SK-N-SH (cell line): ENCODE measurements around the gene ANKRD44. TPM values are rescaled to one million over a fixed set of nuclear protein-coding genes. Genes with fewer than 3 reads are reported as not detected.
A peak's percentile ranks its signal among the peaks of the same experiment; 100 is the strongest.

Source experiments
- CTCF ChIA-PET: fragments of 300-600, 350-600 bp; formaldehyde crosslinking; extraction: SDS; loops from one replicate; lab custom pipeline; 2021; lab: Yijun Ruan, JAX
- POLR2A ChIA-PET: fragments of 350-600 bp; sonication (Branson Sonifier 250); formaldehyde crosslinking; extraction: SDS; loops from one replicate; lab custom pipeline; 2020; ENCODE audit warnings: antibody characterized with exemption, inconsistent platforms; lab: Yijun Ruan, JAX
- DNase-seq: peaks from one replicate; pipeline ENCODE4 v3.0.0; 2012
- H2AFZ ChIP-seq: fragments of 200-600 bp; sonication (generic); 2 replicates; pipeline ENCODE4 v1.8.1; 2016; ENCODE audit warnings: antibody characterized with exemption, mild to moderate bottlenecking, low read depth
- H3F3A ChIP-seq: fragments of 200-600 bp; sonication (generic); replicated peaks from 2 replicates; pipeline ENCODE3; 2016; ENCODE audit warnings: antibody characterized with exemption, mild to moderate bottlenecking; ENCODE audit not compliant: insufficient read depth
- H3K27ac ChIP-seq, 2 experiments: fragments of 200-500 bp in 1 of 2; fragments of 200-600 bp in 1 of 2; sonication (Bioruptor generic) in 1 of 2; sonication (generic), shearing (Covaris generic) in 1 of 2; 2 replicates each; pipeline versions ENCODE4 v1.5.1 to v1.6.1; 2014 to 2016; ENCODE audit warnings: low read depth in 2 of 2, inconsistent platforms in 1 of 2, low read length in 1 of 2, mild to moderate bottlenecking in 1 of 2, mixed read lengths in 1 of 2
- H3K27me3 ChIP-seq: fragments of 200-600 bp; sonication (generic), shearing (Covaris generic); 2 replicates; pipeline ENCODE4 v1.6.1; 2016; ENCODE audit warnings: mixed run types; ENCODE audit not compliant: insufficient read depth
- H3K36me3 ChIP-seq, 2 experiments: fragments of 200-500 bp in 1 of 2; fragments of 200-600 bp in 1 of 2; sonication (Bioruptor generic) in 1 of 2; sonication (generic) in 1 of 2; replicated peaks in 1 of 2; 2 replicates each; pipeline versions ENCODE3 to v1.5.1; 2014 to 2016; ENCODE audit warnings: low read length in 1 of 2, mild to moderate bottlenecking in 1 of 2; ENCODE audit not compliant: insufficient read depth in 2 of 2, control insufficient read depth in 1 of 2
- H3K4me1 ChIP-seq, 2 experiments: fragments of 200-500 bp in 1 of 2; fragments of 200-600 bp in 1 of 2; sonication (Bioruptor generic) in 1 of 2; sonication (generic), shearing (Covaris generic) in 1 of 2; 2 replicates each; pipeline versions ENCODE4 v1.5.1 to v1.6.1; 2014 to 2016; ENCODE audit warnings: low read depth in 1 of 2, low read length in 1 of 2, mixed run types in 1 of 2; ENCODE audit not compliant: insufficient read depth in 2 of 2, control insufficient read depth in 1 of 2
- H3K4me2 ChIP-seq: fragments of 200-600 bp; sonication (generic), shearing (Covaris generic); 2 replicates; pipeline ENCODE4 v1.6.1; 2017; ENCODE audit warnings: mixed run types
- H3K4me3 ChIP-seq, 2 experiments: fragments of 200-500 bp in 1 of 2; fragments of 200-600 bp in 1 of 2; sonication (Bioruptor generic) in 1 of 2; sonication (generic), shearing (Covaris generic) in 1 of 2; 2 replicates each; pipeline versions ENCODE4 v1.5.1 to v1.8.1; 2014 to 2016; ENCODE audit warnings: low read depth in 2 of 2, inconsistent platforms in 1 of 2, low read length in 1 of 2, mild to moderate bottlenecking in 1 of 2, mixed read lengths in 1 of 2, moderate library complexity in 1 of 2
- H3K79me2 ChIP-seq: fragments of 200-600 bp; sonication (generic); 2 replicates; pipeline ENCODE4 v1.8.1; 2017; ENCODE audit warnings: mild to moderate bottlenecking; ENCODE audit not compliant: insufficient read depth
- H3K9ac ChIP-seq: fragments of 200-600 bp; sonication (generic); 2 replicates; pipeline ENCODE4 v1.6.1; 2017; ENCODE audit warnings: mixed run types
- H3K9me2 ChIP-seq: fragments of 200-600 bp; sonication (generic); 2 replicates; pipeline ENCODE4 v1.6.1; 2017; ENCODE audit warnings: mixed run types
- H3K9me3 ChIP-seq: fragments of 200-600 bp; sonication (generic); 2 replicates; pipeline ENCODE4 v1.6.1; 2017; ENCODE audit warnings: mixed run types, mild to moderate bottlenecking, moderate library complexity
- H4K20me1 ChIP-seq: fragments of 200-600 bp; sonication (generic); 2 replicates; pipeline ENCODE4 v1.6.1; 2017; ENCODE audit warnings: mild to moderate bottlenecking, mixed run types; ENCODE audit not compliant: insufficient read depth
- CHD2 ChIP-seq: fragments of 150-350 bp; IDR thresholded peaks from 2 replicates; pipeline ENCODE4 v1.6.1; 2018; ENCODE audit warnings: low read length; ENCODE audit not compliant: partially characterized antibody
- EP300 ChIP-seq, 2 experiments: IDR thresholded peaks; 2 replicates each; pipeline versions ENCODE4 v1.4.0 to v1.6.1; 2012; ENCODE audit warnings: borderline replicate concordance in 1 of 2, low read depth in 1 of 2, low read length in 1 of 2
- EZH2phosphoT487 ChIP-seq: fragments of 200-600 bp; sonication (generic); IDR thresholded peaks from 2 replicates; pipeline ENCODE4 v1.6.1; 2017; ENCODE audit warnings: low read depth, mixed run types, mild to moderate bottlenecking, antibody characterized with exemption, moderate library complexity, borderline replicate concordance
- FOXM1 ChIP-seq: IDR thresholded peaks from 2 replicates; pipeline ENCODE4 v1.4.0; 2012; ENCODE audit warnings: low read depth, mild to moderate bottlenecking
- GABPA ChIP-seq: IDR thresholded peaks from 2 replicates; pipeline ENCODE4 v1.4.0; 2012; ENCODE audit warnings: low read depth, mild to moderate bottlenecking
- GATA2 ChIP-seq: sonication (generic); formaldehyde crosslinking; IDR thresholded peaks from 2 replicates; pipeline ENCODE4 v1.5.0; 2020; ENCODE audit warnings: mild to moderate bottlenecking, missing genetic modification reagents
- JUND ChIP-seq: IDR thresholded peaks from 2 replicates; pipeline ENCODE4 v1.4.0; 2012
- MAX ChIP-seq: IDR thresholded peaks from 2 replicates; pipeline ENCODE4 v1.4.0; 2012; ENCODE audit warnings: low read depth
- MEF2A ChIP-seq: IDR thresholded peaks from 2 replicates; pipeline ENCODE4 v1.4.0; 2012; ENCODE audit warnings: low read depth, borderline replicate concordance
- MXI1 ChIP-seq: IDR thresholded peaks from 2 replicates; pipeline ENCODE4 v1.6.1; 2012; ENCODE audit warnings: mild to moderate bottlenecking, low read depth, low read length, improper control_type of control experiment
- POLR2AphosphoS5 ChIP-seq: IDR thresholded peaks from 2 replicates; pipeline ENCODE4 v1.6.1; 2012; ENCODE audit warnings: low read depth, low read length
- RCOR1 ChIP-seq: fragments of 150-350 bp; IDR thresholded peaks from 2 replicates; pipeline ENCODE4 v1.6.1; 2017; ENCODE audit warnings: antibody characterized with exemption, low read length
- RXRA ChIP-seq: IDR thresholded peaks from 2 replicates; pipeline ENCODE4 v1.4.0; 2012; ENCODE audit warnings: low read depth, mild to moderate bottlenecking, borderline replicate concordance
- SIN3A ChIP-seq: IDR thresholded peaks from 2 replicates; pipeline ENCODE4 v1.6.1; 2012; ENCODE audit warnings: low read depth, mild to moderate bottlenecking, low read length, moderate library complexity, borderline replicate concordance
- SMC3 ChIP-seq: IDR thresholded peaks from 2 replicates; pipeline ENCODE4 v1.6.1; 2012; ENCODE audit warnings: low read depth, low read length, improper control_type of control experiment
- TAF1 ChIP-seq: IDR thresholded peaks from 2 replicates; pipeline ENCODE4 v1.6.1; 2012; ENCODE audit warnings: low read depth, mild to moderate bottlenecking, low read length, moderate library complexity, borderline replicate concordance
- TEAD4 ChIP-seq: IDR thresholded peaks from 2 replicates; pipeline ENCODE4 v1.4.0; 2012; ENCODE audit warnings: mild to moderate bottlenecking, borderline replicate concordance; ENCODE audit not compliant: insufficient read depth
- ZBTB33 ChIP-seq: IDR thresholded peaks from 2 replicates; pipeline ENCODE4 v1.4.0; 2012; ENCODE audit warnings: low read depth, borderline replicate concordance
- WGBS: methylation state at CpG from one replicate; pipeline ENCODE4 v1.1.6; 2017; ENCODE audit warnings: low lambda C conversion rate; 5-methylcytosine and 5-hydroxymethylcytosine counted together
- polyA plus RNA-seq, 3 experiments: library from polyadenylated mRNA; depleted of rRNA; stranded (reverse); fragments of >200 nt; gene quantifications; 2 replicates each; pipeline ENCODE4 v1.2.3, GENCODE V29; 2012
- TF ChIP-seq, protein P1 (sequence below): IDR thresholded peaks from 2 replicates; pipeline ENCODE4; 2012
- TF ChIP-seq, protein P2 (sequence below): fragments of 200-600 bp; sonication (generic); IDR thresholded peaks from 2 replicates; pipeline ENCODE4 v1.6.1; 2017; ENCODE audit warnings: antibody characterized with exemption, mild to moderate bottlenecking, moderate library complexity

ANKRD44 gene
- polyA plus RNA-seq, 1 of the 3 experiments (the other 2 are of a cell fraction): 12.5 TPM

- DNase-seq: no peak
- Histone ChIP-seq H3F3A (no peaks in the 10 kb centered on the region), H4K20me1 (no peaks in the 10 kb centered on the region), H3K4me1 (peaks cover 0 to 31% of the 10 kb centered on the region in 2 experiments; a peak in 2 of 4 replicates), H3K4me2 (no peak overlapping the region), H3K9me2 (no peaks in the 10 kb centered on the region), H3K36me3 (no peaks in the 10 kb centered on the region), H3K27ac (no peak overlapping the region), H3K79me2 (no peaks in the 10 kb centered on the region), H3K9ac (no peak overlapping the region), H3K27me3 (no peaks in the 10 kb centered on the region), H2AFZ (no peak overlapping the region), H3K9me3 (no peaks in the 10 kb centered on the region), H3K4me3 (no peak overlapping the region)
- TF ChIP-seq, protein P1, sequence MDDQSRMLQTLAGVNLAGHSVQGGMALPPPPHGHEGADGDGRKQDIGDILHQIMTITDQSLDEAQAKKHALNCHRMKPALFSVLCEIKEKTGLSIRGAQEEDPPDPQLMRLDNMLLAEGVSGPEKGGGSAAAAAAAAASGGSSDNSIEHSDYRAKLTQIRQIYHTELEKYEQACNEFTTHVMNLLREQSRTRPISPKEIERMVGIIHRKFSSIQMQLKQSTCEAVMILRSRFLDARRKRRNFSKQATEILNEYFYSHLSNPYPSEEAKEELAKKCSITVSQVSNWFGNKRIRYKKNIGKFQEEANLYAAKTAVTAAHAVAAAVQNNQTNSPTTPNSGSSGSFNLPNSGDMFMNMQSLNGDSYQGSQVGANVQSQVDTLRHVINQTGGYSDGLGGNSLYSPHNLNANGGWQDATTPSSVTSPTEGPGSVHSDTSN: no peak
- TF ChIP-seq SIN3A (no peak), MEF2A (no peak), ZBTB33 (no peak), POLR2AphosphoS5 (no peak), MXI1 (no peak), JUND (no peak), RXRA (no peak)
- WGBS: 95% methylated on average over 1 of the region's 1 CpG
- ChIA-PET CTCF (interaction anchor here (1.9 kb wide), 1 partner anchor 65 kb away, joined by 6 read pairs; no protein-coding TSS in a partner anchor), POLR2A (no interaction called here)
These were observed 66.2 kb downstream of the ANKRD44 start for GRCh38 chr2:197244349-197244748.

DNA sequence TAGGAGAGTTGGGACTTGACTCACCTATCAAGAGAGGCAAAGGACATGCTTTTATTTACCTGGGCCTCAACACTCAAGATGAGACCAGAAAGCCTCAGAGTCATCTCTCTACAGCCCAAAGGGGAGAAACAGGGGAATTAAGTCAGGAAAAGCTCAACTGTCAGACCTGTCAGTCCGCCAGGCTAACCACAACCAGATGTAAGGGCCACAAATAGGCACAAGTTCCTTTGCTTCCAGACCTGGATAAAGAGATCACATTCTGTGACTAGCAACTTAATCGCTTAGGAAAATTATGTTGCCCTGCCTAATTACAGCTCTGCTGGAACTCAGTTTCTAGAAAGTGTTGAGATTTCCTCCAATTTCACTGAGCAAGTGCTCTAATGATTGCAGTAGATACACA is 67.9 kb downstream of the ANKRD44 start:
- no peak overlapping the region for H3K4me2 ChIP-seq
- no peaks in the 10 kb centered on the region for H3F3A ChIP-seq
- H3K9ac ChIP-seq: no peak overlapping the region
- H3K27ac ChIP-seq: peak overlapping the region in 1 of 2 experiments; percentile 45; a peak in 2 of 4 replicates
- 100% methylated on average over 2 of the region's 2 CpGs for WGBS
- POLR2A ChIA-PET: no interaction called here
- CTCF ChIA-PET: interaction anchor here (0.9 to 2.1 kb wide), 2 partner anchors 52 to 129 kb away, joined by 3 to 6 read pairs; no protein-coding TSS in a partner anchor
- H3K27me3 ChIP-seq: no peaks in the 10 kb centered on the region
- no peaks in the 10 kb centered on the region for H3K79me2 ChIP-seq
- no peak for DNase-seq
- no peak overlapping the region for H3K4me3 ChIP-seq
- TF ChIP-seq TAF1 (no peak), GABPA (no peak), MAX (no peak), POLR2AphosphoS5 (no peak), SMC3 (no peak), CHD2 (no peak), GATA2 (CRISPR knock-in tag) (no peak), JUND (no peak), FOXM1 (no peak), RCOR1 (no peak), EP300 (IDR thresholded peaks at IDR 0.05; ENCODE audit: borderline replicate concordance in 1 of 2, low read depth in 1 of 2, low read length in 1 of 2) (no peak), TEAD4 (no peak), EZH2phosphoT487 (no peak)
- TF ChIP-seq, protein P2, sequence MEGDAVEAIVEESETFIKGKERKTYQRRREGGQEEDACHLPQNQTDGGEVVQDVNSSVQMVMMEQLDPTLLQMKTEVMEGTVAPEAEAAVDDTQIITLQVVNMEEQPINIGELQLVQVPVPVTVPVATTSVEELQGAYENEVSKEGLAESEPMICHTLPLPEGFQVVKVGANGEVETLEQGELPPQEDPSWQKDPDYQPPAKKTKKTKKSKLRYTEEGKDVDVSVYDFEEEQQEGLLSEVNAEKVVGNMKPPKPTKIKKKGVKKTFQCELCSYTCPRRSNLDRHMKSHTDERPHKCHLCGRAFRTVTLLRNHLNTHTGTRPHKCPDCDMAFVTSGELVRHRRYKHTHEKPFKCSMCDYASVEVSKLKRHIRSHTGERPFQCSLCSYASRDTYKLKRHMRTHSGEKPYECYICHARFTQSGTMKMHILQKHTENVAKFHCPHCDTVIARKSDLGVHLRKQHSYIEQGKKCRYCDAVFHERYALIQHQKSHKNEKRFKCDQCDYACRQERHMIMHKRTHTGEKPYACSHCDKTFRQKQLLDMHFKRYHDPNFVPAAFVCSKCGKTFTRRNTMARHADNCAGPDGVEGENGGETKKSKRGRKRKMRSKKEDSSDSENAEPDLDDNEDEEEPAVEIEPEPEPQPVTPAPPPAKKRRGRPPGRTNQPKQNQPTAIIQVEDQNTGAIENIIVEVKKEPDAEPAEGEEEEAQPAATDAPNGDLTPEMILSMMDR: no peak
- TF ChIP-seq, protein P1: no peak
- no peaks in the 10 kb centered on the region for H4K20me1 ChIP-seq
- H3K4me1 ChIP-seq: peaks cover 0 to 23% of the 10 kb centered on the region in 2 experiments; a peak in 2 of 4 replicates
- H3K36me3 ChIP-seq: no peaks in the 10 kb centered on the region
- H3K9me3 ChIP-seq: no peaks in the 10 kb centered on the region
- no peaks in the 10 kb centered on the region for H3K9me2 ChIP-seq
- H2AFZ ChIP-seq: no peak overlapping the region
